ENCODE results near the gene ARL4A.
A peak's percentile ranks its signal among the peaks of the same experiment; 100 is the strongest.

ARL4A gene

GRCh38 chr7:12686891-12687717, at the start of gene ARL4A:
Gene ARL4A (plus strand): TSS chr7:12687633. CDS start chr7:12688255, 622 bp downstream.
- Histone ChIP-seq H3K79me2 (ENCODE audit: low read length) (no peaks in the 10 kb centered on the region), H2AFZ (ENCODE audit: low read depth, low read length) (no peak within 1 kb of the TSS), H3K4me2 (ENCODE audit: low read length) (no peak within 1 kb of the TSS), H3K4me3 (ENCODE audit: low read length) (no peak within 1 kb of the TSS), H3K4me1 (ENCODE audit: low read length) (peaks cover 7% of the 10 kb centered on the region; the same call in 1 of the 2 replicates), H3K36me3 (replicated peaks; ENCODE audit: low read depth, low read length) (no peaks in the 10 kb centered on the region), H3K9me3 (ENCODE audit: insufficient read depth, low read length) (no peaks in the 10 kb centered on the region), H3K27me3 (ENCODE audit: low read depth, low read length) (no peaks in the 10 kb centered on the region), H4K20me1 (ENCODE audit: insufficient read depth, low read length) (no peaks in the 10 kb centered on the region), H3K27ac (ENCODE audit: low read length) (no peak within 1 kb of the TSS), H3K9ac (ENCODE audit: low read length) (no peak within 1 kb of the TSS)
- no peak for TF ChIP-seq CTCF (IDR thresholded peaks at IDR 0.05; ENCODE audit: low read depth, low read length)
- no peak for TF ChIP-seq EZH2phosphoT487 (IDR thresholded peaks at IDR 0.05; ENCODE audit: low read depth)

- peaks cover 17% of the 10 kb centered on the region; the same call in 1 of the 2 replicates for H3K4me1 ChIP-seq (ENCODE audit: low read length)
- TF ChIP-seq CTCF (IDR thresholded peaks at IDR 0.05; ENCODE audit: low read depth, low read length): no peak
- no peak for TF ChIP-seq EZH2phosphoT487 (IDR thresholded peaks at IDR 0.05; ENCODE audit: low read depth)
- peak overlapping the region; percentile 59 for H2AFZ ChIP-seq (ENCODE audit: low read depth, low read length)
- H3K27ac ChIP-seq (ENCODE audit: low read length): no peak overlapping the region
- peak overlapping the region; percentile 23; the same call in 1 of the 2 replicates for H3K9ac ChIP-seq (ENCODE audit: low read length)
- H3K9me3 ChIP-seq (ENCODE audit: insufficient read depth, low read length): no peaks in the 10 kb centered on the region
- no peaks in the 10 kb centered on the region for H3K27me3 ChIP-seq (ENCODE audit: low read depth, low read length)
- no peaks in the 10 kb centered on the region for H4K20me1 ChIP-seq (ENCODE audit: insufficient read depth, low read length)
- H3K4me3 ChIP-seq (ENCODE audit: low read length): peak overlapping the region; percentile 75
- H3K79me2 ChIP-seq (ENCODE audit: low read length): no peaks in the 10 kb centered on the region
- H3K36me3 ChIP-seq (replicated peaks; ENCODE audit: low read depth, low read length): no peaks in the 10 kb centered on the region
- H3K4me2 ChIP-seq (ENCODE audit: low read length): peak overlapping the region; percentile 92
These were observed 49.4 kb upstream of the ARL4A start for GRCh38 chr7:12637819-12638592.

GRCh38 chr7:12638851-12639456, 48.5 kb upstream of the ARL4A start:
- peaks cover 26% of the 10 kb centered on the region for H3K4me1 ChIP-seq (ENCODE audit: low read length)
- no peaks in the 10 kb centered on the region for H3K27me3 ChIP-seq (ENCODE audit: low read depth, low read length)
- H3K27ac ChIP-seq (ENCODE audit: low read length): no peak overlapping the region
- H3K9ac ChIP-seq (ENCODE audit: low read length): no peak overlapping the region
- H2AFZ ChIP-seq (ENCODE audit: low read depth, low read length): no peak overlapping the region
- no peaks in the 10 kb centered on the region for H3K79me2 ChIP-seq (ENCODE audit: low read length)
- peak overlapping the region; percentile 92 for H3K4me2 ChIP-seq (ENCODE audit: low read length)
- no peaks in the 10 kb centered on the region for H4K20me1 ChIP-seq (ENCODE audit: insufficient read depth, low read length)
- no peaks in the 10 kb centered on the region for H3K9me3 ChIP-seq (ENCODE audit: insufficient read depth, low read length)
- no peaks in the 10 kb centered on the region for H3K36me3 ChIP-seq (replicated peaks; ENCODE audit: low read depth, low read length)
- H3K4me3 ChIP-seq (ENCODE audit: low read length): peak overlapping the region; percentile 75
- TF ChIP-seq EZH2phosphoT487 (IDR thresholded peaks at IDR 0.05; ENCODE audit: low read depth) (no peak), CTCF (IDR thresholded peaks at IDR 0.05; ENCODE audit: low read depth, low read length) (peak; percentile 52)

Measured in OCI-LY3 (cell line).